SK-N-MC (cell line): Measurements from ENCODE around the gene CAPN1.

Experiments used
- EZH2 ChIP-seq: fragments of 200-600 bp; sonication (generic); IDR thresholded peaks from one replicate; pipeline ENCODE4 v1.6.1; 2017; ENCODE audit warnings: antibody characterized with exemption
- FOXP2 ChIP-seq: optimal IDR thresholded peaks from 2 replicates; pipeline ENCODE3; 2011; ENCODE audit warnings: mild to moderate bottlenecking, moderate library complexity; ENCODE audit not compliant: insufficient read depth; ENCODE audit errors: extremely low read length, control extremely low read depth
- POLR2AphosphoS5 ChIP-seq: IDR thresholded peaks from 2 replicates; pipeline ENCODE4 v1.6.1; 2012; ENCODE audit warnings: mild to moderate bottlenecking, low read depth, low read length, borderline replicate concordance

- TF ChIP-seq EZH2, result no peak
- TF ChIP-seq POLR2AphosphoS5, result no peak
- TF ChIP-seq FOXP2, result no peak
These were observed 30.6 kb downstream of the CAPN1 start for GRCh38 chr11:65212226-65212801.
